ENCODE measurements around the gene DNAJB12.
"Not testable (repeated sequence)": the region's sequence is repeated elsewhere in the genome, so short reads cannot be mapped to it uniquely, and the experiment has no call there.

Gene DNAJB12

GRCh38 chr10:72330069-72330426 is 24.7 kb downstream of the DNAJB12 start:
- DNase-seq: no peak

- no peak for DNase-seq
Measured at GRCh38 chr10:72329290-72330068, 25.2 kb downstream of the DNAJB12 start.

GRCh38 chr10:72328829-72329204 is 25.9 kb downstream of the DNAJB12 start:
- no peak for DNase-seq

- peak; percentile 33 for DNase-seq
Measured at GRCh38 chr10:72328045-72328828, 26.5 kb downstream of the DNAJB12 start.

- DNase-seq: not testable (repeated sequence)
Measured at GRCh38 chr10:72326665-72327603, 27.8 kb downstream of the DNAJB12 start.

GRCh38 chr10:72325243-72326175 is 29.2 kb downstream of the DNAJB12 start:
- peak; percentile 85 for DNase-seq

GRCh38 chr10:72323771-72324191 is 30.9 kb downstream of the DNAJB12 start:
- DNase-seq: no peak

GRCh38 chr10:72323108-72323749 is 31.5 kb downstream of the DNAJB12 start:
- no peak for DNase-seq

GRCh38 chr10:72322280-72323058 is 32.2 kb downstream of the DNAJB12 start:
- DNase-seq: no peak

- DNase-seq: no peak
Measured at GRCh38 chr10:72322030-72322279, 32.8 kb downstream of the DNAJB12 start.

- no peak for DNase-seq
Measured at GRCh38 chr10:72321248-72322029, 33.3 kb downstream of the DNAJB12 start.

GRCh38 chr10:72320676-72321247 is 34.0 kb downstream of the DNAJB12 start:
- DNase-seq: no peak

- DNase-seq: peak; percentile 78
Measured at GRCh38 chr10:72319416-72320254, 35.1 kb downstream of the DNAJB12 start.

- no peak for DNase-seq
Measured at GRCh38 chr10:72318418-72319262, 36.1 kb downstream of the DNAJB12 start.

- peak; percentile 33 for DNase-seq
Measured at GRCh38 chr10:72316748-72317435, 37.8 kb downstream of the DNAJB12 start.

- DNase-seq: no peak
Measured at GRCh38 chr10:72316386-72316700, 38.4 kb downstream of the DNAJB12 start.
